Activated CD8-positive, alpha-beta T cell treated with anti-CD3 and anti-CD28 coated beads for 36 hours (primary cell): ENCODE measurements around the gene MAPKAPK2. TPM values are rescaled to one million over a fixed set of nuclear protein-coding genes. Genes with fewer than 3 reads are reported as not detected.

Experiments used
- ATAC-seq: fragments of 200-7000 bp; cut with Tn5 transposase; one replicate; pipeline ENCODE4 v1.10.0; 2021; ENCODE audit warnings: mild to moderate bottlenecking, moderate library complexity
- CTCF ChIA-PET: fragments of 350-600 bp; sonication (Branson Sonifier 250); formaldehyde crosslinking; loops from one replicate; lab custom pipeline; 2021; ENCODE audit warnings: antibody characterized with exemption; lab: Charles Lee
- POLR2A ChIA-PET: fragments of 350-600 bp; sonication (Branson Sonifier 250); formaldehyde crosslinking; loops from one replicate; lab custom pipeline; 2021; ENCODE audit warnings: antibody characterized with exemption; lab: Charles Lee
- DNase-seq: peaks from one replicate; pipeline ENCODE4 v3.0.0-alpha.2; 2020
- H3K27ac Mint-ChIP-seq: one replicate; pipeline ENCODE4 v1.8.0; 2021; ENCODE audit warnings: mild to moderate bottlenecking, mixed read lengths
- H3K27me3 Mint-ChIP-seq: one replicate; pipeline ENCODE4 v1.8.0; 2021; ENCODE audit warnings: mixed read lengths
- H3K36me3 Mint-ChIP-seq: one replicate; pipeline ENCODE4 v1.8.0; 2021; ENCODE audit warnings: low read depth, mixed read lengths
- H3K4me1 Mint-ChIP-seq: one replicate; pipeline ENCODE4 v1.8.0; 2021; ENCODE audit warnings: low read depth, mixed read lengths
- H3K4me3 Mint-ChIP-seq: one replicate; pipeline ENCODE4 v1.8.0; 2021; ENCODE audit warnings: mild to moderate bottlenecking, moderate library complexity, mixed read lengths
- H3K9me3 Mint-ChIP-seq: one replicate; pipeline ENCODE4 v1.8.0; 2021; ENCODE audit warnings: mixed read lengths
- intact Hi-C: fragments of 100-400 bp; cut with micrococcal nuclease; formaldehyde crosslinking; loops from one replicate; pipeline ENCODE4 v1.10.0; 2022
- total RNA-seq, 2 experiments: library from RNA; stranded (reverse); gene quantifications; one replicate each; pipeline ENCODE4 v1.2.3, GENCODE V29; 2021
- TF ChIP-seq, protein P1 (sequence below): fragments of 200-600 bp; IDR thresholded peaks from one replicate; pipeline ENCODE4 v1.8.0; 2022; ENCODE audit warnings: antibody characterized with exemption, mild to moderate bottlenecking

Gene MAPKAPK2
- total RNA-seq, 2 experiments from 2014 or later: 50.4 to 51.4 TPM

DNA sequence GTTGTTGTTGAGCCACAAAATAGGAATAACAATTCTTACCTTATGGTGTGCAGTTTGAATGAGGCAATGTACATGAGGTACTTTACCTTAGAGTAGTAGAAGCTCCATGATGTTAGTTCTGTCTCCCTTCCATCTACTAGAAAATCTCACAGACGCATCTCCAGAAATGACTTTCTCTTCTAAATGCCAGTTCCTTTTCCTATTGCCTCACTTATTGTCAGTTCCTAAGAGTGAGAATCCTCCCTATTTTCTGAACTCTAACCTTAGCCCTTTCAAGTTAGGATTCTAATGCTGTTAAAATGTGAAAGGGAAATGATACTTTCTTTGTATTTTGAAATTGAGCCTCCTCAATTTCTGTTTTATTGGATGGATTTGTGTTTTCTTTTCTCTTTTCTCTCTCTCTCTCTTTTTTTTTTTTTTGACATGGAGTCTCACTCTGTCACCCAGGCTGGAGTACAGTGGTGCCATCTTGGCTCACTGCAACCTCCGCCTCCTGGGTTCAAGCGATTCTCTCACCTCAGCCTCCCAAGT lies 18.6 kb upstream of the MAPKAPK2 start:
- ChIA-PET POLR2A (interaction anchor here (0.9 kb wide), 1 partner anchor 14 kb away, joined by 4 read pairs; no protein-coding TSS in a partner anchor), CTCF (interaction anchor here (0.6 to 14.1 kb wide), 17 partner anchors 9 to 308 kb away, joined by 3 to 340 read pairs (median 39); partner anchors contain the start of genes DYRK3 and EIF2D)
- H3K4me1 Mint-ChIP-seq: peaks cover 31% of the 10 kb centered on the region
- ATAC-seq (no peak), DNase-seq (no peak)
- no peak overlapping the region for H3K4me3 Mint-ChIP-seq
- peaks cover 18% of the 10 kb centered on the region for H3K27me3 Mint-ChIP-seq
- H3K36me3 Mint-ChIP-seq: no peaks in the 10 kb centered on the region
- H3K27ac Mint-ChIP-seq: no peak overlapping the region
- intact Hi-C loops: loop anchor here (10.0 kb wide), 1 partner anchor 61 kb away; no protein-coding TSS in a partner anchor
- no peaks in the 10 kb centered on the region for H3K9me3 Mint-ChIP-seq
- TF ChIP-seq, protein P1, sequence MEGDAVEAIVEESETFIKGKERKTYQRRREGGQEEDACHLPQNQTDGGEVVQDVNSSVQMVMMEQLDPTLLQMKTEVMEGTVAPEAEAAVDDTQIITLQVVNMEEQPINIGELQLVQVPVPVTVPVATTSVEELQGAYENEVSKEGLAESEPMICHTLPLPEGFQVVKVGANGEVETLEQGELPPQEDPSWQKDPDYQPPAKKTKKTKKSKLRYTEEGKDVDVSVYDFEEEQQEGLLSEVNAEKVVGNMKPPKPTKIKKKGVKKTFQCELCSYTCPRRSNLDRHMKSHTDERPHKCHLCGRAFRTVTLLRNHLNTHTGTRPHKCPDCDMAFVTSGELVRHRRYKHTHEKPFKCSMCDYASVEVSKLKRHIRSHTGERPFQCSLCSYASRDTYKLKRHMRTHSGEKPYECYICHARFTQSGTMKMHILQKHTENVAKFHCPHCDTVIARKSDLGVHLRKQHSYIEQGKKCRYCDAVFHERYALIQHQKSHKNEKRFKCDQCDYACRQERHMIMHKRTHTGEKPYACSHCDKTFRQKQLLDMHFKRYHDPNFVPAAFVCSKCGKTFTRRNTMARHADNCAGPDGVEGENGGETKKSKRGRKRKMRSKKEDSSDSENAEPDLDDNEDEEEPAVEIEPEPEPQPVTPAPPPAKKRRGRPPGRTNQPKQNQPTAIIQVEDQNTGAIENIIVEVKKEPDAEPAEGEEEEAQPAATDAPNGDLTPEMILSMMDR: no peak

DNA sequence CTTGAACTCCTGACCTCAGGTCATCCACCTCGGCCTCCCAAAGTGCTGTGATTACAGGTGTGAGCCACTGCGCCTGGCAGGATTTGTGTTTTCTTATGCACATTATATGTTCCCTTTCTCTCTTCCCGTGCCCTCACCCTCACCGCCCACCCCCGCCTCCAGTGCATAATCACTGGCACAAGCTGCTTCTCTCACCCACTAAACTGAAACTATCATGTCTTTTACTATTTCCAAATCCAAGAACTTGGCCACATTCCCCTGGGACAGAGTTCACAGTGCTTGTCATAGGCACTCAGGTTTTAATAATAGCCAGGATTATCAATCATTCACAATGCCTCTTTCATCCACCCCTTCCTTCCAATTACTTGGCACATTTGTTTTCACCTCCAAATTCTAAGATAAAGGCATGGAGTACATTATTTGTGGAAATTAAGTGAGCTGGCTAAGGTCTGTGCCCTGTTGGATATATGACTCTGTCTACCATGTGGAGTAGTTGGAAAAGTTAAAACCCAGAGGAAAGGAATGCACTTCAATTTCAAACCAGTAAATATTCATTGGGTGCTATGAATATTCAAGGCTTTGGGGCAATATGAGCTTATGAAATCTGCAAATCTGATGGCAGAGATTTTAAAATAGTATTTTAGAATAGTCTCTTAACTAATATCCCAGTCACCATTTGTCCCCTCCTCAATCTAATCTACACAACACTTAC lies 17.6 kb upstream of the MAPKAPK2 start:
- DNase-seq (no peak), ATAC-seq (no peak)
- intact Hi-C loops: loop anchor here (10.0 kb wide), 1 partner anchor 62 kb away; no protein-coding TSS in a partner anchor
- peaks cover 28% of the 10 kb centered on the region for H3K4me1 Mint-ChIP-seq
- CTCF ChIA-PET: interaction anchor here (0.7 to 14.1 kb wide), 16 partner anchors 8 to 266 kb away, joined by 3 to 340 read pairs (median 9); partner anchors contain the start of gene DYRK3
- H3K27ac Mint-ChIP-seq: no peak overlapping the region
- H3K36me3 Mint-ChIP-seq: no peaks in the 10 kb centered on the region
- POLR2A ChIA-PET: interaction anchor here (0.9 kb wide), 1 partner anchor 13 kb away, joined by 4 read pairs; no protein-coding TSS in a partner anchor
- TF ChIP-seq, protein P1: no peak
- no peak overlapping the region for H3K4me3 Mint-ChIP-seq
- H3K27me3 Mint-ChIP-seq: peaks cover 18% of the 10 kb centered on the region
- no peaks in the 10 kb centered on the region for H3K9me3 Mint-ChIP-seq

DNA sequence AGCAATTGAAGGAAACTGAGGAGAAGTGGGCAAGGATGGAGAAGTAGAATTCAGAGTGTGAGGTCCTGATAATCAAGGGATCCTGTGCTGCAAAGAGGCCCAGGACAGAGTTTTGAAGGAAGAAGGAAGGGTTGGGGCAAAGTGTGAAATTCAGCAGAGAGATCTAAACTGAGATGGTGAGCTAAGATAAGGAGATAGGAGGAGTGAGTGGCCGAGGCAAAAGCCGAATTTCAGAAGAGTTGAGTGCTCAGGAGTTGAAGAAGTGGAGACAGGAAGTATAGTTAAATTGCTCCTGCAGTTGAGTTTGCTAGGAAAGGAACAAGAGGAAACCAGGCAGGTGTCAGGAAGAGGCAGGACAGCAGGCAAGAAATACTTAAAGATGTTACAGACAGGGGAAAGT lies 16.4 kb upstream of the MAPKAPK2 start:
- H3K27ac Mint-ChIP-seq: no peak overlapping the region
- H3K9me3 Mint-ChIP-seq: no peaks in the 10 kb centered on the region
- intact Hi-C loops: loop anchor here (10.0 kb wide), 1 partner anchor 64 kb away; no protein-coding TSS in a partner anchor
- H3K27me3 Mint-ChIP-seq: peaks cover 12% of the 10 kb centered on the region
- no peak for DNase-seq
- TF ChIP-seq, protein P1: no peak
- CTCF ChIA-PET: interaction anchor here (0.9 to 14.1 kb wide), 11 partner anchors 9 to 189 kb away, joined by 3 to 340 read pairs (median 6); partner anchors contain the start of gene DYRK3
- H3K4me1 Mint-ChIP-seq: peaks cover 16% of the 10 kb centered on the region
- no peak overlapping the region for H3K4me3 Mint-ChIP-seq
- POLR2A ChIA-PET: interaction anchor here (1.0 to 1.2 kb wide), 2 partner anchors 9 to 34 kb away, joined by 3 to 4 read pairs; no protein-coding TSS in a partner anchor
- no peaks in the 10 kb centered on the region for H3K36me3 Mint-ChIP-seq
- ATAC-seq: no peak

DNA sequence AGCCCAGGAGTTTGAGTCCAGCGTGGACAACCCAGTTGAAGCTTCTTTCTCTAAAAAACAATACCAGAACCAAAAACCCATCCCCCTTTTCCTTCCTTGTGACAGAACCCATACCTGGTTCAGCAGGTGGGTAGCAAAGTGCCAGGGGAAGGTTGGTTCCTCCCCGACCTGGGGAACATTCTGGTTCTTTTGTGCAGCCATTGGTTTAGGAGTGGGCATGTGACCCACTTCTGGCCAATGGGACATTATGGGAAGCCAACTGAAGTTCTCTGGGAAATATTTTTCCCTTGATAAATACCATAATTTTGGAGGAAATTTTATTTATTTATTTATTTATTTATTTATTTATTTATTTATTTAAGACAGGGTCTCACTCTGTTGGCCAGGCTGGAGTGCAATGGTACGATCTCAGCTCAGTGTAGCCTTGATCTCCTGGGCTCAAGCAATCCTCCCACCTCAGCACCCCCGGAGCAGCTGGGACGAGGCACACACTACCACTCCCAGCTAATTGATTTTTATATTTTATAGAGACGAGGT lies 15.8 kb upstream of the MAPKAPK2 start:
- H3K27me3 Mint-ChIP-seq: peaks cover 8% of the 10 kb centered on the region
- H3K36me3 Mint-ChIP-seq: no peaks in the 10 kb centered on the region
- no peaks in the 10 kb centered on the region for H3K9me3 Mint-ChIP-seq
- H3K4me3 Mint-ChIP-seq: no peak overlapping the region
- POLR2A ChIA-PET: interaction anchor here (1.0 to 1.2 kb wide), 2 partner anchors 10 to 35 kb away, joined by 3 to 4 read pairs; no protein-coding TSS in a partner anchor
- TF ChIP-seq, protein P1: no peak
- no peak for DNase-seq
- no peak for ATAC-seq
- CTCF ChIA-PET: interaction anchor here (1.0 to 14.1 kb wide), 9 partner anchors 9 to 189 kb away, joined by 3 to 340 read pairs (median 5); partner anchors contain the start of gene DYRK3
- peaks cover 12% of the 10 kb centered on the region for H3K4me1 Mint-ChIP-seq
- H3K27ac Mint-ChIP-seq: no peak overlapping the region
- intact Hi-C loops: loop anchor here (10.0 kb wide), 1 partner anchor 64 kb away; no protein-coding TSS in a partner anchor
